ENCODE measurements around the gene PYDC1.

- no peak for TF ChIP-seq POLR2AphosphoS5 (IDR thresholded peaks at IDR 0.05; ENCODE audit: low read depth, low read length)
- no peak for TF ChIP-seq SIN3A (IDR thresholded peaks at IDR 0.05; ENCODE audit: borderline replicate concordance, insufficient read depth, low read length)
- no peak for TF ChIP-seq REST (IDR thresholded peaks at IDR 0.05; ENCODE audit: insufficient read depth in 1 of 2, low read depth in 2 of 2, low read length in 2 of 2)
- TF ChIP-seq TAF1 (IDR thresholded peaks at IDR 0.05; ENCODE audit: borderline replicate concordance, insufficient read depth, low read length) = no peak
- no peak for TF ChIP-seq FOXP2 (optimal IDR thresholded peaks at IDR 0.05; ENCODE audit: borderline replicate concordance, extremely low read depth, extremely low read length, insufficient read depth)
These were observed 15.9 kb downstream of the PYDC1 start for GRCh38 chr16:31200821-31201568.

Data from PFSK-1 (cell line).